MM.1S (cell line): ENCODE measurements around the gene TRIM44.

Source experiments
- DNase-seq: peaks from one replicate; pipeline ENCODE4 v3.0.0-alpha.2; 2015
- H2AFZ ChIP-seq: fragments of 300-600 bp; sonication (generic); 2 replicates; pipeline ENCODE4 v1.6.0; 2016; ENCODE audit warnings: antibody characterized with exemption, low read length
- H3F3A ChIP-seq: fragments of 300-600 bp; sonication (generic); 2 replicates; pipeline ENCODE4 v1.6.1; 2016; ENCODE audit warnings: mild to moderate bottlenecking, antibody characterized with exemption, low read length, moderate library complexity, mixed read lengths; ENCODE audit not compliant: insufficient read depth
- H3K27ac ChIP-seq: fragments of 300-600 bp; sonication (generic); 2 replicates; pipeline ENCODE4 v1.5.1; 2016; ENCODE audit warnings: mild to moderate bottlenecking, low read length
- H3K27me3 ChIP-seq: fragments of 300-600 bp; sonication (generic); replicated peaks from 2 replicates; pipeline ENCODE4 v1.6.0; 2016; ENCODE audit warnings: low read length; ENCODE audit not compliant: insufficient read depth
- H3K36me3 ChIP-seq: fragments of 300-600 bp; sonication (generic); replicated peaks from 2 replicates; pipeline ENCODE4 v1.6.1; 2016; ENCODE audit warnings: mild to moderate bottlenecking, low read length, mixed read lengths; ENCODE audit not compliant: insufficient read depth
- H3K4me1 ChIP-seq: fragments of 300-600 bp; sonication (generic); 2 replicates; pipeline ENCODE4 v1.6.1; 2016; ENCODE audit warnings: low read length, mixed read lengths
- H3K4me2 ChIP-seq: fragments of 300-600 bp; sonication (generic); 2 replicates; pipeline ENCODE4 v1.6.0; 2016; ENCODE audit warnings: low read depth, low read length
- H3K4me3 ChIP-seq: fragments of 300-600 bp; sonication (generic); 2 replicates; pipeline ENCODE4 v1.5.1; 2016; ENCODE audit warnings: low read length, mixed read lengths
- H3K79me2 ChIP-seq: fragments of 300-600 bp; sonication (generic); 2 replicates; pipeline ENCODE4 v1.6.1; 2016; ENCODE audit warnings: mixed run types, low read length, mixed read lengths
- H3K9ac ChIP-seq: fragments of 300-600 bp; sonication (generic); 2 replicates; pipeline ENCODE4 v1.6.1; 2016; ENCODE audit warnings: low read length, mixed read lengths
- H3K9me2 ChIP-seq: fragments of 300-600 bp; sonication (generic); replicated peaks from 2 replicates; pipeline ENCODE4 v1.6.1; 2016; ENCODE audit warnings: mild to moderate bottlenecking, low read length, mixed read lengths; ENCODE audit not compliant: insufficient read depth
- H3K9me3 ChIP-seq: fragments of 300-600 bp; sonication (generic); replicated peaks from 2 replicates; pipeline ENCODE4 v1.6.1; 2016; ENCODE audit warnings: mild to moderate bottlenecking, low read length, mixed read lengths; ENCODE audit not compliant: insufficient read depth
- H4K20me1 ChIP-seq: fragments of 300-600 bp; sonication (generic); 2 replicates; pipeline ENCODE4 v1.6.1; 2016; ENCODE audit warnings: mild to moderate bottlenecking, low read length, moderate library complexity, mixed read lengths; ENCODE audit not compliant: insufficient read depth
- CTCF ChIP-seq: fragments of 300-600 bp; sonication (generic); IDR thresholded peaks from 2 replicates; pipeline ENCODE4 v1.5.1; 2016; ENCODE audit warnings: antibody characterized with exemption, low read length, mixed read lengths
- EZH2 ChIP-seq: fragments of 300-600 bp; sonication (generic); optimal IDR thresholded peaks from 2 replicates; pipeline ENCODE3; 2017; ENCODE audit warnings: low read depth, mild to moderate bottlenecking, antibody characterized with exemption, low read length, mixed read lengths
- EZH2phosphoT487 ChIP-seq: fragments of 300-600 bp; sonication (generic); IDR thresholded peaks from 2 replicates; pipeline ENCODE4 v1.6.1; 2018; ENCODE audit warnings: antibody characterized with exemption, low read length

The TRIM44 gene

GRCh38 chr11:35815556-35816315, 153.2 kb downstream of the TRIM44 start:
- Histone ChIP-seq H3F3A (no peaks in the 10 kb centered on the region), H3K9me3 (no peaks in the 10 kb centered on the region), H3K79me2 (no peaks in the 10 kb centered on the region), H3K27ac (no peak overlapping the region), H3K9ac (no peak overlapping the region), H3K9me2 (no peaks in the 10 kb centered on the region), H3K36me3 (no peaks in the 10 kb centered on the region), H3K4me3 (no peak overlapping the region), H3K4me2 (no peak overlapping the region), H3K4me1 (no peaks in the 10 kb centered on the region), H4K20me1 (no peaks in the 10 kb centered on the region), H3K27me3 (no peaks in the 10 kb centered on the region), H2AFZ (no peak overlapping the region)
- DNase-seq, result no peak
- TF ChIP-seq CTCF (no peak), EZH2 (no peak), EZH2phosphoT487 (no peak)

- DNase-seq, result no peak
- no peak for TF ChIP-seq CTCF
- TF ChIP-seq EZH2, result no peak
- TF ChIP-seq EZH2phosphoT487, result no peak
- Histone ChIP-seq H3K4me1 (no peaks in the 10 kb centered on the region), H3K36me3 (no peaks in the 10 kb centered on the region), H3K9ac (no peak overlapping the region), H3K79me2 (no peaks in the 10 kb centered on the region), H3K27ac (no peak overlapping the region), H3K27me3 (no peaks in the 10 kb centered on the region), H3K9me2 (no peaks in the 10 kb centered on the region), H2AFZ (no peak overlapping the region), H4K20me1 (no peaks in the 10 kb centered on the region), H3K4me3 (no peak overlapping the region), H3F3A (no peaks in the 10 kb centered on the region), H3K4me2 (no peak overlapping the region), H3K9me3 (no peaks in the 10 kb centered on the region)
Measured at GRCh38 chr11:35820614-35821013, 158.0 kb downstream of the TRIM44 start.

- H3K36me3 ChIP-seq, result no peaks in the 10 kb centered on the region
- no peak overlapping the region for H3K27ac ChIP-seq
- TF ChIP-seq EZH2phosphoT487 (no peak), CTCF (no peak), EZH2 (no peak)
- no peak for DNase-seq
- H3K79me2 ChIP-seq, result no peaks in the 10 kb centered on the region
- H3K9me2 ChIP-seq, result no peaks in the 10 kb centered on the region
- no peak overlapping the region for H2AFZ ChIP-seq
- H3F3A ChIP-seq, result no peaks in the 10 kb centered on the region
- no peaks in the 10 kb centered on the region for H4K20me1 ChIP-seq
- H3K9me3 ChIP-seq, result no peaks in the 10 kb centered on the region
- H3K9ac ChIP-seq, result no peak overlapping the region
- no peak overlapping the region for H3K4me3 ChIP-seq
- H3K4me1 ChIP-seq, result no peaks in the 10 kb centered on the region
- no peaks in the 10 kb centered on the region for H3K27me3 ChIP-seq
- H3K4me2 ChIP-seq, result no peak overlapping the region
Measured at GRCh38 chr11:35822815-35823495, 160.4 kb downstream of the TRIM44 start.
